ENCODE results near the gene PACC1. TPM values are rescaled to one million over a fixed set of nuclear protein-coding genes. Genes with fewer than 3 reads are reported as not detected.
A peak's percentile ranks its signal among the peaks of the same experiment; 100 is the strongest.

The PACC1 gene
- total and polyA plus RNA-seq, 4 donors = 2.8 to 8.1 (median 6.8) TPM

- Histone ChIP-seq H3K27me3 (ENCODE audit: control insufficient read depth in 3 of 3, insufficient read depth in 3 of 3, low read length in 2 of 3) (no peaks in the 10 kb centered on the region), H3K27ac (ENCODE audit: low read depth in 1 of 2, low read length in 1 of 2) (peak within 1 kb of the TSS; percentile 61 to 91), H3K36me3 (ENCODE audit: control insufficient read depth in 4 of 4, insufficient read depth in 4 of 4, low read length in 4 of 4) (no peaks in the 10 kb centered on the region), H3K4me3 (peak within 1 kb of the TSS; percentile 68), H3K9me3 (ENCODE audit: control insufficient read depth in 4 of 4, insufficient read depth in 3 of 4, low read length in 3 of 4) (no peaks in the 10 kb centered on the region), H3K9ac (ENCODE audit: insufficient read depth in 1 of 2, low read length in 2 of 2) (peak within 1 kb of the TSS; percentile 69 to 77), H3K4me1 (ENCODE audit: control insufficient read depth in 5 of 5, insufficient read depth in 5 of 5, low read length in 5 of 5) (peaks cover 0 to 22% (median 3%) of the 10 kb centered on the region in 5 donors)
- ATAC-seq (ENCODE audit: insufficient read depth, low FRiP score) (peak; percentile 99), DNase-seq (peak; percentile 76 to 90 (median 79))
- WGBS, 2 donors = 1% methylated on average over 63 to 86 of the region's 86 CpGs
- TF ChIP-seq CTCF (IDR thresholded peaks at IDR 0.05; ENCODE audit: control extremely low read depth, extremely low read depth) = no peak
Measured at GRCh38 chr1:212432661-212433576, 18.2 kb upstream of the PACC1 start, which contains the start of gene NENF. Gene NENF, plus strand, starts transcription at chr1:212432920. Its CDS starts 24 bp downstream, at chr1:212432944.

GRCh38 chr1:212432272-212432660 is 17.6 kb upstream of the PACC1 start:
- no peaks in the 10 kb centered on the region for H3K9me3 ChIP-seq (ENCODE audit: control insufficient read depth in 4 of 4, insufficient read depth in 3 of 4, low read length in 3 of 4)
- DNase-seq (no peak), ATAC-seq (ENCODE audit: insufficient read depth, low FRiP score) (no peak)
- no peak for TF ChIP-seq CTCF (IDR thresholded peaks at IDR 0.05; ENCODE audit: control extremely low read depth, extremely low read depth)
- no peaks in the 10 kb centered on the region for H3K27me3 ChIP-seq (ENCODE audit: control insufficient read depth in 3 of 3, insufficient read depth in 3 of 3, low read length in 2 of 3)
- no peaks in the 10 kb centered on the region for H3K36me3 ChIP-seq (ENCODE audit: control insufficient read depth in 4 of 4, insufficient read depth in 4 of 4, low read length in 4 of 4)
- peaks cover 0 to 22% (median 3%) of the 10 kb centered on the region in 5 donors for H3K4me1 ChIP-seq (ENCODE audit: control insufficient read depth in 5 of 5, insufficient read depth in 5 of 5, low read length in 5 of 5)
- H3K4me3 ChIP-seq = no peak overlapping the region
- peak overlapping the region in 1 of 2 donors; percentile 91 for H3K27ac ChIP-seq (ENCODE audit: low read depth in 1 of 2, low read length in 1 of 2)
- H3K9ac ChIP-seq (ENCODE audit: insufficient read depth in 1 of 2, low read length in 2 of 2) = peak overlapping the region in 1 of 2 donors; percentile 77
- WGBS, 2 donors = 21 to 37% methylated on average over 5 of the region's 5 CpGs

- no peaks in the 10 kb centered on the region for H3K27me3 ChIP-seq (ENCODE audit: control insufficient read depth in 3 of 3, insufficient read depth in 3 of 3, low read length in 2 of 3)
- DNase-seq = no peak
- WGBS, 2 donors = 89 to 90% methylated on average over 9 of the region's 9 CpGs
- no peak for ATAC-seq (ENCODE audit: insufficient read depth, low FRiP score)
- H3K9ac ChIP-seq (ENCODE audit: insufficient read depth in 1 of 2, low read length in 2 of 2) = no peak overlapping the region
- H3K36me3 ChIP-seq (ENCODE audit: control insufficient read depth in 4 of 4, insufficient read depth in 4 of 4, low read length in 4 of 4) = no peaks in the 10 kb centered on the region
- H3K27ac ChIP-seq (ENCODE audit: low read depth in 1 of 2, low read length in 1 of 2) = peak overlapping the region in 1 of 2 donors; percentile 20
- TF ChIP-seq CTCF (IDR thresholded peaks at IDR 0.05; ENCODE audit: control extremely low read depth, extremely low read depth) = no peak
- no peak overlapping the region for H3K4me3 ChIP-seq
- H3K9me3 ChIP-seq (ENCODE audit: control insufficient read depth in 4 of 4, insufficient read depth in 3 of 4, low read length in 3 of 4) = no peaks in the 10 kb centered on the region
- peaks cover 0 to 22% (median 3%) of the 10 kb centered on the region in 5 donors for H3K4me1 ChIP-seq (ENCODE audit: control insufficient read depth in 5 of 5, insufficient read depth in 5 of 5, low read length in 5 of 5)
Measured at GRCh38 chr1:212431644-212432043, 17.0 kb upstream of the PACC1 start.
